Raji (cell line): Measurements from ENCODE around the gene ZNF25.

Source experiments
- POLR2A ChIP-seq: IDR thresholded peaks from 2 replicates; pipeline ENCODE4 v1.6.1; 2011; ENCODE audit warnings: low read depth, low read length, control low read depth; ENCODE audit not compliant: insufficient read depth

Gene ZNF25

GRCh38 chr10:37957841-37958240 is 18.6 kb downstream of the ZNF25 start:
- no peak for TF ChIP-seq POLR2A

GRCh38 chr10:37952926-37953325 is 23.5 kb downstream of the ZNF25 start:
- TF ChIP-seq POLR2A: no peak

DNA sequence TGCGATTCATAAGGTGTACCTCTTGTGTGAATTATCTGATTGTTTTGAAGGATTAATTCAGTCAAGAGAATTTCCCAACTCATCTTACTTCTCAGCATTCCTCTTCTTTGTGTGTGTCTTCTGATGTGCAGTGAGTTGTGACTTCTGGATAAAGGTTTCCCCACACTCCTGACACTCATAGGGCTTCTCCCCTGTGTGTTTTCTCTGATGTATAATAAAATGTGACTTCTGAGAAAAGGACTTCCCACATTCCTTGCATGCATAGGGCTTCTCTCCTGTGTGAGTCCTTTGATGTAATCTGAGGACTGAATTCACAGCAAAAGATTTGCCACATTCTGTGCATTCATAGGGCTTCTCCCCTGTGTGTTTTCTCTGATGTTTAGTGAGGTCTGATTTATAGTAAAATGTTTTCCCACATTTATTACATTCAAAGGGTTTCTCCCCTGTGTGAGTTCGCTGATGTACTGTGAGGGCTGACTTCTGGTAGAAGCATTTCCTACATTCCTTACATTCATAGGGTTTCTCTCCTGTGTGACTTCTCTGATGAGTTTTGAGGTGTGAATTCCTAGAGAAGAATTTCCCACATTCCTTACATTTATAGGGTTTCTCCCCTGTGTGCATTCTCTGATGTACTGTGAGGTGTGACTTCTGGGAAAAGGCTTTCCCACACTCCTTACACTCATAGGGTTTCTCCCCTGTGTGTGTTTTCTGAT is 24.2 kb downstream of the ZNF25 start:
- TF ChIP-seq POLR2A: no peak

GRCh38 chr10:37948210-37948609 is 28.2 kb downstream of the ZNF25 start:
- no peak for TF ChIP-seq POLR2A

DNA sequence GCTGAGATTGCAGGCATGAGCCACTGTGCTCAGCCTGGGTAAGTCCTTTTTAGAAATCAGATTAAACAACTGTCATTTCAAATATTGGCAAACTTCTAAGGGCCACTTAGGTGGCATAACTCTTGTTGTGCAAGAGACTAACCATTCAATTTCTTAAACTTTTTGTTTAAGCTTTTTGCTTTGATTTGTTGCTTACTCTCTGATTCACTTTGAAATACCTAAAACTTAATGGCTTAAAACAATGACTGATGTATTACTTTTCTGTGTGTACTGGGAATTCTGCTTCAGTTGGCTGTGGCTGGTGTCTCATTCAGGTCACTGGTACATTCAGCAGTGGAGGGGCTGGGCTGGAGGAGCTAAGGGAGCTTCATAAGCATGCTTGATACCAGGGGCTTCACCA is 28.9 kb downstream of the ZNF25 start:
- no peak for TF ChIP-seq POLR2A

GRCh38 chr10:37937864-37938263 is 38.6 kb downstream of the ZNF25 start:
- no peak for TF ChIP-seq POLR2A

DNA sequence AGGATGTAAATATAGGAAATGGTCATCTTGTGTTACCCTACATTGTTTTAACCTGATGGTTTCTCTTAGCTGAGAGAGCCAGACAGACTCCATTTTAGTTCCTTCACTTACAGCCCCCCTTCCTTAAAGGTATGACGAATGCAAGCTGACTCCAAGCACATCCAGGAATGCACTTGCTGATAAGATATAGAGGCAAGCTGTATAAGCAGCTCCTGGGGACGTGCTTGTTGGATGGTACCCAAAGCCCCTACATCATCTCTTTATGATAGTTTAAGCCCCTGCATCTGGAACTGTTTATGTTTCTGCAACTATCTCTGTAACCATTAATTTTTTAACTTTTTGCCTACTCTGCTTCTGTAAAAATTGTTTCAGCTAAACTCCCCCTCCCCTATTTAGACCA is 41.7 kb downstream of the ZNF25 start:
- no peak for TF ChIP-seq POLR2A

GRCh38 chr10:37930423-37930822 is 46.0 kb downstream of the ZNF25 start:
- no peak for TF ChIP-seq POLR2A

- no peak for TF ChIP-seq POLR2A
Observed at GRCh38 chr10:37906382-37906781, 70.1 kb downstream of the ZNF25 start.
